SK-N-SH treated with all-trans-retinoic acid at 6 μM for 48 hours (cell line): ENCODE measurements around the gene GLOD4.

Experiments used
- CREB5 ChIP-seq: fragments of 250-450 bp; sonication (Bioruptor Pico); IDR thresholded peaks from 2 replicates; pipeline ENCODE4 v1.5.1; 2020; ENCODE audit warnings: low read depth, mild to moderate bottlenecking, moderate library complexity
- PATZ1 ChIP-seq: fragments of 250-450 bp; sonication (Bioruptor Pico); IDR thresholded peaks from 2 replicates; pipeline ENCODE4 v1.8.0; 2020; ENCODE audit warnings: mild to moderate bottlenecking, moderate library complexity, borderline replicate concordance
- TOX ChIP-seq: fragments of 250-450 bp; sonication (Bioruptor Pico); IDR thresholded peaks from 2 replicates; pipeline ENCODE4 v1.8.0; 2021; ENCODE audit warnings: mild to moderate bottlenecking, moderate library complexity, borderline replicate concordance
- ZC3H10 ChIP-seq: fragments of 250-450 bp; sonication (Bioruptor Pico); IDR thresholded peaks from 2 replicates; pipeline ENCODE4 v1.5.1; 2021; ENCODE audit warnings: mild to moderate bottlenecking, moderate library complexity

GRCh38 chr17:721540-721937 is 60.5 kb downstream of the GLOD4 start:
- TF ChIP-seq ZC3H10 (no peak), TOX (no peak), PATZ1 (CRISPR knock-in tag) (no peak), CREB5 (CRISPR knock-in tag) (no peak)
